Gastrocnemius medialis (tissue), 4 donors: ENCODE measurements around the gene HMG20A.

Experiments used
- POLR2A ChIP-seq, 2 donors: fragments of 450-650 bp; IDR thresholded peaks; one replicate each; pipeline ENCODE4 v1.6.1; 2017; ENCODE audit warnings: antibody characterized with exemption in 2 of 2, mild to moderate bottlenecking in 2 of 2, moderate library complexity in 2 of 2
- TF ChIP-seq, protein P1 (sequence below), 5 experiments: fragments of 450-650 bp in 3 of 5; fragments of 200-600 bp in 2 of 5; sonication (generic) in 2 of 5; IDR thresholded peaks in 4 of 5; conservative IDR thresholded peaks in 1 of 5; 1 replicate in 4 of 5; 2 replicates in 1 of 5; pipeline ENCODE4 v1.5.1; 2016 to 2019; ENCODE audit warnings: antibody characterized with exemption in 5 of 5, mild to moderate bottlenecking in 3 of 5, moderate library complexity in 3 of 5

DNA sequence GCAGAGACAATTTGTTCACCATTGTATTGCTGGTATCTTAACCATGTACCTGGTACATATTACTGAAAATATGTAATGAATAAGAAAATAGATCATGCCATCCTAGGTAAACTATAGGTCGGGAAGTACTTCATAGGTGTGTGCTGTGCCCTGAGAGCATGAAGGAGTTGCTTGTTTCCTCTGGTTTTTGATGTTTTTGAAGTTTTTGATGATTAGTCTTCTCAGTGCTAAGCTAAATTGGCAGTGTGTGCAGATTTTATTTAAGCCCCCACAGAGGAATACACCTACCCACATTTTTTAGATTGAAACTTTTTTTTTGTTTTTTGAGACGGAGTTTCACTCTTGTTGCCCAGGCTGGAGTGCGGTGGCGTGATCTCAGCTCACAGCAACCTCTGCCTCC lies 16.6 kb downstream of the HMG20A start:
- TF ChIP-seq, protein P1, sequence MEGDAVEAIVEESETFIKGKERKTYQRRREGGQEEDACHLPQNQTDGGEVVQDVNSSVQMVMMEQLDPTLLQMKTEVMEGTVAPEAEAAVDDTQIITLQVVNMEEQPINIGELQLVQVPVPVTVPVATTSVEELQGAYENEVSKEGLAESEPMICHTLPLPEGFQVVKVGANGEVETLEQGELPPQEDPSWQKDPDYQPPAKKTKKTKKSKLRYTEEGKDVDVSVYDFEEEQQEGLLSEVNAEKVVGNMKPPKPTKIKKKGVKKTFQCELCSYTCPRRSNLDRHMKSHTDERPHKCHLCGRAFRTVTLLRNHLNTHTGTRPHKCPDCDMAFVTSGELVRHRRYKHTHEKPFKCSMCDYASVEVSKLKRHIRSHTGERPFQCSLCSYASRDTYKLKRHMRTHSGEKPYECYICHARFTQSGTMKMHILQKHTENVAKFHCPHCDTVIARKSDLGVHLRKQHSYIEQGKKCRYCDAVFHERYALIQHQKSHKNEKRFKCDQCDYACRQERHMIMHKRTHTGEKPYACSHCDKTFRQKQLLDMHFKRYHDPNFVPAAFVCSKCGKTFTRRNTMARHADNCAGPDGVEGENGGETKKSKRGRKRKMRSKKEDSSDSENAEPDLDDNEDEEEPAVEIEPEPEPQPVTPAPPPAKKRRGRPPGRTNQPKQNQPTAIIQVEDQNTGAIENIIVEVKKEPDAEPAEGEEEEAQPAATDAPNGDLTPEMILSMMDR (IDR thresholded peaks at IDR 0.05 in 4 of 5, conservative IDR thresholded peaks at IDR 0.05 in 1 of 5), result no peak
- no peak for TF ChIP-seq POLR2A (IDR thresholded peaks at IDR 0.05)
